ENCODE results near the gene FBXL20. TPM values are rescaled to one million over a fixed set of nuclear protein-coding genes. Genes with fewer than 3 reads are reported as not detected.

FBXL20 gene
- total and polyA plus RNA-seq, 2 of the 8 experiments (the other 6 are each of a cell fraction or from before 2014, with no cell fraction given), result 5.5 to 11.0 TPM

DNA sequence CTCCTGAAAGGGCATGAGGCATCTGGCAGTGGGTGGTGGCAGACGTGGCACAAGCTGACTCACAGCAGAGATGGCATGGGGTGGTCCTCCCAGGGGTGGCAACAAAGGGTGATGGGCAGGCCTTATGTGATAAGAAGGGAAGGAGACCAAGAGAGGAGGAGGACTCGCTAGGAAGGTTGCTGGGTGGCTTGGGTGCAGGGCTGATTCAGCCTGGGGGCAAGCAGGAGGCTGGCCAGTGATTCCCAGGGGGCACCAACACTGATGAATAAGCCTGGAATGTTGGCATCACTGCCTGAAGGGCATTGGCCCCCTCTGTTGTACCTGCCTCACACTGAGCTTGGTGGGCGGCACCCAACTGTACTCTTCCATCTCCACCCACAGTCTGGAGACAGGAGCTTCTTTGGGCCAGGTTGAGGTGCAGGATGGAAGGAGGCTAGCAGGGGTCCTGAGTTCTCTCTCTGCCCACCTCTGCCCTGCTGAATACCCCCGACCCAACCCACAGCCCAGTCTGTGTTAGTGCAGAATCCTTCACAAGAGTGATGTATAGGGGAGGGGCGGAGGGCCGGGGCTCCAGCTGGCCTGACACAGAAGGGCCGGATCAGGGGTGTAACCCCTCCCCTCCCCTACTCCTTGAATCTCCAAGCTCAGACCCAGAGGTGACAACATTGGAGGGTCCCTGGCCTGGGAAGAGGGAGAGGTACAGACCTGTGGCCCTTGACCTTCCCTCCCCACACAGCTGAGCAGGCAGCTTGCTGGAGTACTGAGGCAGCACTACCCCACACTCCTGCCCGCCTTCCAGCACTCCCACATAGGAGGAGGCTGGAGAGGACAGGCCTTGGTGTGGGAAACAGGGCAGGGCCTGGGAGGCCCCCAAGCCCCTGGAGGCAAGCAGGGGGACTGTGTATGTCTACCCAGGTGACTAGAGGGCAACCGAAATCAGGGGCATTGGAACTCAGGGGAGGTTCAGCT, 178.3 kb downstream of the FBXL20 start (continued):
- TF ChIP-seq, protein P1, sequence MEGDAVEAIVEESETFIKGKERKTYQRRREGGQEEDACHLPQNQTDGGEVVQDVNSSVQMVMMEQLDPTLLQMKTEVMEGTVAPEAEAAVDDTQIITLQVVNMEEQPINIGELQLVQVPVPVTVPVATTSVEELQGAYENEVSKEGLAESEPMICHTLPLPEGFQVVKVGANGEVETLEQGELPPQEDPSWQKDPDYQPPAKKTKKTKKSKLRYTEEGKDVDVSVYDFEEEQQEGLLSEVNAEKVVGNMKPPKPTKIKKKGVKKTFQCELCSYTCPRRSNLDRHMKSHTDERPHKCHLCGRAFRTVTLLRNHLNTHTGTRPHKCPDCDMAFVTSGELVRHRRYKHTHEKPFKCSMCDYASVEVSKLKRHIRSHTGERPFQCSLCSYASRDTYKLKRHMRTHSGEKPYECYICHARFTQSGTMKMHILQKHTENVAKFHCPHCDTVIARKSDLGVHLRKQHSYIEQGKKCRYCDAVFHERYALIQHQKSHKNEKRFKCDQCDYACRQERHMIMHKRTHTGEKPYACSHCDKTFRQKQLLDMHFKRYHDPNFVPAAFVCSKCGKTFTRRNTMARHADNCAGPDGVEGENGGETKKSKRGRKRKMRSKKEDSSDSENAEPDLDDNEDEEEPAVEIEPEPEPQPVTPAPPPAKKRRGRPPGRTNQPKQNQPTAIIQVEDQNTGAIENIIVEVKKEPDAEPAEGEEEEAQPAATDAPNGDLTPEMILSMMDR (IDR thresholded peaks at IDR 0.05; ENCODE audit: control extremely low read depth in 1 of 3, insufficient read depth in 1 of 3, low read depth in 1 of 3, low read length in 3 of 3), result no peak
- TF ChIP-seq BRCA1 (IDR thresholded peaks at IDR 0.05; ENCODE audit: low read depth, low read length), result no peak
- no peak for TF ChIP-seq CREB1 (IDR thresholded peaks at IDR 0.05)
- no peak for TF ChIP-seq RAD21 (IDR thresholded peaks at IDR 0.05 in 1 of 2, conservative IDR thresholded peaks at IDR 0.05 in 1 of 2; ENCODE audit: low read depth in 2 of 2, low read length in 2 of 2)
- no peak for TF ChIP-seq EZH2 (IDR thresholded peaks at IDR 0.05; ENCODE audit: low read depth, low read length, severe bottlenecking)
- TF ChIP-seq JUND (IDR thresholded peaks at IDR 0.05; ENCODE audit: low read length), result no peak
- no peak for TF ChIP-seq ASH2L (IDR thresholded peaks at IDR 0.05; ENCODE audit: low read length)
- TF ChIP-seq, protein P2, sequence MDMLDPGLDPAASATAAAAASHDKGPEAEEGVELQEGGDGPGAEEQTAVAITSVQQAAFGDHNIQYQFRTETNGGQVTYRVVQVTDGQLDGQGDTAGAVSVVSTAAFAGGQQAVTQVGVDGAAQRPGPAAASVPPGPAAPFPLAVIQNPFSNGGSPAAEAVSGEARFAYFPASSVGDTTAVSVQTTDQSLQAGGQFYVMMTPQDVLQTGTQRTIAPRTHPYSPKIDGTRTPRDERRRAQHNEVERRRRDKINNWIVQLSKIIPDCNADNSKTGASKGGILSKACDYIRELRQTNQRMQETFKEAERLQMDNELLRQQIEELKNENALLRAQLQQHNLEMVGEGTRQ (IDR thresholded peaks at IDR 0.05; ENCODE audit: low read length), result no peak
- no peak for TF ChIP-seq ZNF274 (IDR thresholded peaks at IDR 0.05; ENCODE audit: borderline replicate concordance, extremely low read depth, low read length)
- TF ChIP-seq, protein P3, sequence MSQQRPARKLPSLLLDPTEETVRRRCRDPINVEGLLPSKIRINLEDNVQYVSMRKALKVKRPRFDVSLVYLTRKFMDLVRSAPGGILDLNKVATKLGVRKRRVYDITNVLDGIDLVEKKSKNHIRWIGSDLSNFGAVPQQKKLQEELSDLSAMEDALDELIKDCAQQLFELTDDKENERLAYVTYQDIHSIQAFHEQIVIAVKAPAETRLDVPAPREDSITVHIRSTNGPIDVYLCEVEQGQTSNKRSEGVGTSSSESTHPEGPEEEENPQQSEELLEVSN (IDR thresholded peaks at IDR 0.05), result no peak
- TF ChIP-seq POLR2AphosphoS5 (IDR thresholded peaks at IDR 0.05; ENCODE audit: low read depth, low read length), result no peak

Data from H1 (cell line).